Cardiac muscle cell (in vitro differentiated cells and primary cell): ENCODE results near the gene DHRSX. TPM values are rescaled to one million over a fixed set of nuclear protein-coding genes. Genes with fewer than 3 reads are reported as not detected.

Experiments
- DNase-seq, 2 donors: peaks; one replicate each; pipeline versions ENCODE4 v3.0.0 to v3.0.0-alpha.2; 2010 to 2017; ENCODE audit warnings: low read depth in 1 of 2, low spot score in 1 of 2
- H3K27ac ChIP-seq: fragments of 200-600 bp; sonication (generic); 2 replicates; pipeline ENCODE4 v1.5.1; 2016
- H3K27me3 ChIP-seq: fragments of 200-600 bp; sonication (generic); 2 replicates; pipeline ENCODE4 v1.6.0; 2016; ENCODE audit warnings: control low read depth
- H3K36me3 ChIP-seq: fragments of 200-600 bp; sonication (generic); 2 replicates; pipeline ENCODE4 v1.5.1; 2016; ENCODE audit warnings: control low read depth
- H3K4me1 ChIP-seq: fragments of 200-600 bp; sonication (generic); 2 replicates; pipeline ENCODE4 v1.8.1; 2017; ENCODE audit warnings: low read depth, mild to moderate bottlenecking, mixed run types
- H3K4me3 ChIP-seq: fragments of 200-600 bp; sonication (generic); 2 replicates; pipeline ENCODE4 v1.5.1; 2016; ENCODE audit warnings: mild to moderate bottlenecking
- H3K9me3 ChIP-seq: fragments of 200-600 bp; sonication (generic); 2 replicates; pipeline ENCODE4 v1.5.1; 2017; ENCODE audit warnings: low read depth, mild to moderate bottlenecking, control low read depth
- CTCF ChIP-seq: IDR thresholded peaks from 2 replicates; pipeline ENCODE4 v1.5.1; 2012; ENCODE audit warnings: low read depth, mild to moderate bottlenecking, low read length
- polyA plus RNA-seq: library from polyadenylated mRNA; unstranded; fragments of >200 nt; fragmentation: Nextera tagmentation; extraction: Ambion mirVana; gene quantifications from 2 replicates; pipeline ENCODE4 v1.2.1, GENCODE V29; 2016
- total RNA-seq: library from RNA; depleted of rRNA; stranded (reverse); fragments of >200 nt; gene quantifications from 2 replicates; pipeline ENCODE4 v1.2.3, GENCODE V29; 2016

DHRSX gene
- total and polyA plus RNA-seq, 2 experiments from 2014 or later = 20.4 to 33.4 TPM

GRCh38 chrX:2451501-2452316 lies 49.1 kb downstream of the DHRSX start:
- TF ChIP-seq CTCF = no peak
- H3K9me3 ChIP-seq = no peaks in the 10 kb centered on the region
- H3K36me3 ChIP-seq = no peaks in the 10 kb centered on the region
- H3K4me3 ChIP-seq = no peak overlapping the region
- peak in 1 of 2 donors; percentile 58 for DNase-seq
- no peaks in the 10 kb centered on the region for H3K27me3 ChIP-seq
- peak overlapping the region; percentile 54 for H3K27ac ChIP-seq
- no peaks in the 10 kb centered on the region for H3K4me1 ChIP-seq

GRCh38 chrX:2450681-2451080 lies 50.1 kb downstream of the DHRSX start:
- TF ChIP-seq CTCF = no peak
- Histone ChIP-seq H3K9me3 (no peaks in the 10 kb centered on the region), H3K36me3 (no peaks in the 10 kb centered on the region), H3K4me3 (no peak overlapping the region), H3K4me1 (no peaks in the 10 kb centered on the region), H3K27me3 (no peaks in the 10 kb centered on the region), H3K27ac (no peak overlapping the region)
- no peak for DNase-seq

GRCh38 chrX:2449135-2449886 lies 51.5 kb downstream of the DHRSX start:
- Histone ChIP-seq H3K36me3 (no peaks in the 10 kb centered on the region), H3K27ac (no peak overlapping the region), H3K9me3 (no peaks in the 10 kb centered on the region), H3K4me3 (no peak overlapping the region), H3K27me3 (no peaks in the 10 kb centered on the region), H3K4me1 (no peaks in the 10 kb centered on the region)
- no peak for DNase-seq
- TF ChIP-seq CTCF = no peak

- Histone ChIP-seq H3K27ac (no peak overlapping the region), H3K36me3 (no peaks in the 10 kb centered on the region), H3K9me3 (no peaks in the 10 kb centered on the region), H3K4me3 (no peak overlapping the region), H3K4me1 (no peaks in the 10 kb centered on the region), H3K27me3 (no peaks in the 10 kb centered on the region)
- DNase-seq = no peak
- no peak for TF ChIP-seq CTCF
These were observed 53.3 kb downstream of the DHRSX start for GRCh38 chrX:2447484-2447883.

- Histone ChIP-seq H3K27ac (no peak overlapping the region), H3K4me3 (no peak overlapping the region), H3K4me1 (no peaks in the 10 kb centered on the region), H3K27me3 (no peaks in the 10 kb centered on the region), H3K36me3 (no peaks in the 10 kb centered on the region), H3K9me3 (no peaks in the 10 kb centered on the region)
- no peak for TF ChIP-seq CTCF
- no peak for DNase-seq
These were observed 54.0 kb downstream of the DHRSX start for GRCh38 chrX:2446815-2447214.
